ENCODE measurements around the gene SDF4. TPM values are rescaled to one million over a fixed set of nuclear protein-coding genes. Genes with fewer than 3 reads are reported as not detected.

SDF4 gene
- total RNA-seq, 1 donor from 2014 or later = 112 TPM

GRCh38 chr1:1213345-1214265, 18.2 kb downstream of the SDF4 start, which contains the start of gene TNFRSF4:
TNFRSF4 (minus strand) TSS chr1:1214153; CDS start chr1:1214127, 26 bp downstream.
- intact Hi-C loops (cut with micrococcal nuclease) = no loop called here

GRCh38 chr1:1212780-1213344, 18.9 kb downstream of the SDF4 start:
- intact Hi-C loops (cut with micrococcal nuclease) = no loop called here

- intact Hi-C loops (cut with micrococcal nuclease) = no loop called here
Observed at GRCh38 chr1:1211541-1212441, 20.0 kb downstream of the SDF4 start.

- intact Hi-C loops (cut with micrococcal nuclease) = no loop called here
Observed at GRCh38 chr1:1210726-1211540, 20.9 kb downstream of the SDF4 start.

GRCh38 chr1:1208713-1209433, 22.9 kb downstream of the SDF4 start:
- intact Hi-C loops (cut with micrococcal nuclease) = no loop called here

- intact Hi-C loops (cut with micrococcal nuclease) = no loop called here
Observed at GRCh38 chr1:1207571-1207892, 24.3 kb downstream of the SDF4 start.

GRCh38 chr1:1206966-1207531, 24.8 kb downstream of the SDF4 start:
- intact Hi-C loops (cut with micrococcal nuclease) = no loop called here

GRCh38 chr1:1206376-1206965, 25.3 kb downstream of the SDF4 start, which contains the start of gene TNFRSF18:
TNFRSF18 (minus strand) TSS chr1:1206592; CDS start chr1:1206571, 21 bp downstream.
- intact Hi-C loops (cut with micrococcal nuclease) = no loop called here

- intact Hi-C loops (cut with micrococcal nuclease) = no loop called here
Observed at GRCh38 chr1:1205769-1206375, 25.9 kb downstream of the SDF4 start.

- intact Hi-C loops (cut with micrococcal nuclease) = loop anchor here (5.0 kb wide), 1 partner anchor 48 kb away; no protein-coding TSS in a partner anchor
Observed at GRCh38 chr1:1204998-1205768, 26.6 kb downstream of the SDF4 start.

GRCh38 chr1:1204425-1204920, 27.3 kb downstream of the SDF4 start:
- intact Hi-C loops (cut with micrococcal nuclease) = loop anchor here (5.0 kb wide), 1 partner anchor 47 kb away; no protein-coding TSS in a partner anchor

- intact Hi-C loops (cut with micrococcal nuclease) = loop anchor here (5.0 kb wide), 1 partner anchor 46 kb away; no protein-coding TSS in a partner anchor
Observed at GRCh38 chr1:1203561-1204424, 28.0 kb downstream of the SDF4 start.

- intact Hi-C loops (cut with micrococcal nuclease) = loop anchor here (5.0 kb wide), 1 partner anchor 46 kb away; no protein-coding TSS in a partner anchor
Observed at GRCh38 chr1:1202831-1203560, 28.8 kb downstream of the SDF4 start.

GRCh38 chr1:1200876-1201810, 30.7 kb downstream of the SDF4 start:
- intact Hi-C loops (cut with micrococcal nuclease) = loop anchor here (5.0 kb wide), 1 partner anchor 44 kb away; no protein-coding TSS in a partner anchor
